ES-I3 (cell line): Measurements from ENCODE around the gene LDB2.
"Not testable (repeated sequence)": the region's sequence is repeated elsewhere in the genome, so short reads cannot be mapped to it uniquely, and the experiment has no call there.

Source experiments
- H3K36me3 ChIP-seq: 2 replicates; pipeline ENCODE4 v1.6.1; 2013; ENCODE audit warnings: mild to moderate bottlenecking, low read length, control low read depth, moderate library complexity; ENCODE audit not compliant: insufficient read depth
- H3K4me1 ChIP-seq: 2 replicates; pipeline ENCODE4 v1.6.1; 2013; ENCODE audit warnings: mild to moderate bottlenecking, control low read depth, low read length; ENCODE audit not compliant: insufficient read depth
- H3K9ac ChIP-seq: 2 replicates; pipeline ENCODE4 v1.6.1; 2013; ENCODE audit warnings: low read depth, mild to moderate bottlenecking, low read length, moderate library complexity
- H3K9me3 ChIP-seq: 2 replicates; pipeline ENCODE4 v1.6.1; 2013; ENCODE audit warnings: mild to moderate bottlenecking, low read length, moderate library complexity; ENCODE audit not compliant: control insufficient read depth, insufficient read depth

Gene LDB2

GRCh38 chr4:16545656-16546055 lies 352.8 kb downstream of the LDB2 start:
- H3K4me1 ChIP-seq = no peaks in the 10 kb centered on the region
- H3K36me3 ChIP-seq = no peaks in the 10 kb centered on the region
- no peaks in the 10 kb centered on the region for H3K9me3 ChIP-seq
- H3K9ac ChIP-seq = no peak overlapping the region

DNA sequence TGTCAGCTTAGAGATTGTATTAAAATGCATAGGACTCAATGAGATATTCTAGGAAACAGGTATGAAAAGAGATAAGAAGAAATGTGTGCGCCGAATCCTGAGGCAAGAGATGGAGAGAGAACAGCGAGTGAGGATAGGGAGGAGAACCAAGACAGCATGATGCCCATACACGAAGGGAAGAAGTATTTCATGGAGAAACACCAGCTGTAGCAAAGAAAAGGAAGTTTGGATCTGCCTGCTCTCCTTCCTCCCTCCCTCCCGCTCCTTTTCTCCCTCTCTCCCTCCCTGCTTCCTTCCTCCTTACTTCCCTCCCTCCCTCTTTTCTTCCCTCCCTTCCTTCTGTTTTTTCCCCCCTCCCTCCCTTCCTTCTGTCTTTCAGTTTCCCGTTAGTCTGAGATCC lies 353.6 kb downstream of the LDB2 start:
- H3K9ac ChIP-seq = no peak overlapping the region
- H3K4me1 ChIP-seq = no peaks in the 10 kb centered on the region
- no peaks in the 10 kb centered on the region for H3K36me3 ChIP-seq
- no peaks in the 10 kb centered on the region for H3K9me3 ChIP-seq

GRCh38 chr4:16544251-16544721 lies 354.2 kb downstream of the LDB2 start:
- no peaks in the 10 kb centered on the region for H3K4me1 ChIP-seq
- no peaks in the 10 kb centered on the region for H3K36me3 ChIP-seq
- no peak overlapping the region for H3K9ac ChIP-seq
- H3K9me3 ChIP-seq = no peaks in the 10 kb centered on the region

GRCh38 chr4:16537926-16538325 lies 360.5 kb downstream of the LDB2 start:
- Histone ChIP-seq H3K9ac (no peak overlapping the region), H3K4me1 (no peaks in the 10 kb centered on the region), H3K9me3 (no peaks in the 10 kb centered on the region), H3K36me3 (no peaks in the 10 kb centered on the region)

DNA sequence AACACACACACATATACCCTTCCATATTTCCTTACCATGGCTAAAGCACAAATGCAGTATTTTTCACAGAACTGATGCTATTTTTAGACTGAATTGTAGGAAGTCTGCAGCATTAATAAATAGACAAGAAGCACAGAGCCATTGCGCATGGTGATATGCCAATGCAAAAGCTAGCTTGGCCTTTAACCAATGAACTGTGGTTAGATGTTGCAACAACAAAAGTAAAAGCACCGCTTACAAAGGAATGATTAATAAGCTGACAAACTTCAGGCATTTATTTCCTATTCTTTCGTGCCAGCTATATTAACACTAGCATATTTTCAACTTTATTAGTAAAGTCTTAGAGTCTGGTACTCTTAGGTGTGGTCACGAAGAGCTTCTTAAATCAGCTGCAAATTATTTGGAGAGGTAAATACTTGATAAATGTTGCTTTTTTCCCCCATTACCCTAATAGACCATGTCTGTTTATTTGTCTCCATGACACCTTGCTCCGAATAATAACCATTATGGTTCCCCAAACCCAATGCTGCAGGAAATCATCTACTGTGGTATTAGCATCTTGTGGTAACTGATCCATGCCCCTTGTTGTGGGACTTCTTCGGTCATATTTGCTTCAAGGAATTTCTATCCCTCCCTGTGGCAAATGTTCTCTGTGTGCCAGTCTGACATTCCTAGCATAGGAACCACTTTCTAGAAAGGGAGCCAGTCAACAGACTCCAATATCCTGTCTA lies 366.0 kb downstream of the LDB2 start:
- no peaks in the 10 kb centered on the region for H3K9me3 ChIP-seq
- no peak overlapping the region for H3K9ac ChIP-seq
- no peaks in the 10 kb centered on the region for H3K36me3 ChIP-seq
- H3K4me1 ChIP-seq = no peaks in the 10 kb centered on the region

DNA sequence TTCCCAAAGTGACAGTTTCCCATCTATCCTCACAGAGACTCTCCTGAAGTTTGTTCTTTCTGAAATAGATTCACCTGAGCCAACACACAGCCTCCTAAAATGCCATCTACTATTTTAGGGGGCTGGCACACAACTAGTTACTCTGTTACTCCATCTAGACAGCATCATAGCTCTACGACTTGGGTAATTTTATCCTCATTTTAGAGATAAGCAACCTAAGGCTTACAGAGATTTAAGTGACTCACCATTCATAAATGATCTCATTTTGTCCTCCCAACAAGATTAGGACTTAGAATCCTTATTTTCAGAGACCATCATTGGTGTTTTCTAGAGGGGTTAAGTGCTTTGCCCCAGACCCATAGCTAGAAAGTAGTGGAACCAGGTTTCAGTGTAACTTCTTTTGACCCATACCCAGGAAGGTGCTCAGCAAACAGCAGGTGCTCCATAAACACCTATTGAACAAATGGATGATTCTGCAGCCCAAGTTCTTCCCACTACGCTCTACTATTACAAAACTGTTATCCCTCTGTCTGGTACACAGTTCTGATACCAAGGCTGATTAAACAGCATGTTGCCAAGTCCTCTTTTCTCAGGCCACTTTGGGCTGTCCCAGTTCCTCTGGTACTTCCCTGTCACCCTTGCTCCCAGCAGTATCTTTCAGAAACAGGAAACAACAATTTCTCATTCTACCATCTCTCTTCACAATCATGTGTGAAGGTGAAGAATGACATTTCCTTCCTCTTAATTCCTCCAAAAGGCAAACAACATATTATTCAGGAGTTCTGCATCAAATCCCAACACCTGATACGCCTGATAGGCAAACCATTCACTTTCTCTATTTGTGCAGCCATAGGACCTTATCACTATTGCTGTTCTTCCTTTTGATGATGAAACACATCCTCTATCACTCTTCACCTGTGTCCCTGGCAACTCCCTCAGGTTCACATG lies 367.5 kb downstream of the LDB2 start:
- no peak overlapping the region for H3K9ac ChIP-seq
- no peaks in the 10 kb centered on the region for H3K9me3 ChIP-seq
- H3K4me1 ChIP-seq = no peaks in the 10 kb centered on the region
- no peaks in the 10 kb centered on the region for H3K36me3 ChIP-seq

- no peaks in the 10 kb centered on the region for H3K9me3 ChIP-seq
- H3K9ac ChIP-seq = no peak overlapping the region
- H3K36me3 ChIP-seq = no peaks in the 10 kb centered on the region
- H3K4me1 ChIP-seq = no peaks in the 10 kb centered on the region
These were observed 373.4 kb downstream of the LDB2 start for GRCh38 chr4:16524911-16525554.

DNA sequence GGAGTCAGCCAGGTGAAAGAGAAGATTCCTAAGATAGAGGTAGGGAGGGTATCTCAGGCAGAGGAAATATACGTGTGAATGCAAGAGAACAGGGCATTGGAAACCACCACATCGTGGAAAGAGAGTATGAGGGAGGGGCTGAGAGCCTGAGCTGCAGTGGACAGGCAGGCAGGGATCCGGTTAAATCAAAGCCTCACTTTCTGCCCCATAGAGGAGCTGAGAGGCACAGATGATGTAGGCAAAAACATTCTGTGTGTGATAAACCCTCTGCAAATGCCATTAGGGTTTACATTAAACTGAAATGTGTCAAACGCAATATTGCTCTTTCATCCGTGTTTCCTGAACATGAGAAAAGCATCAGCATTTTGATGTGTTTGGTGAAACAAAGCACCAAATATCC lies 374.0 kb downstream of the LDB2 start:
- no peaks in the 10 kb centered on the region for H3K4me1 ChIP-seq
- H3K9ac ChIP-seq = no peak overlapping the region
- no peaks in the 10 kb centered on the region for H3K9me3 ChIP-seq
- H3K36me3 ChIP-seq = no peaks in the 10 kb centered on the region

- not testable (repeated sequence) for H3K4me1 ChIP-seq, H3K36me3 ChIP-seq, H3K9ac ChIP-seq, H3K9me3 ChIP-seq
These were observed 374.9 kb downstream of the LDB2 start for GRCh38 chr4:16523526-16523925.

DNA sequence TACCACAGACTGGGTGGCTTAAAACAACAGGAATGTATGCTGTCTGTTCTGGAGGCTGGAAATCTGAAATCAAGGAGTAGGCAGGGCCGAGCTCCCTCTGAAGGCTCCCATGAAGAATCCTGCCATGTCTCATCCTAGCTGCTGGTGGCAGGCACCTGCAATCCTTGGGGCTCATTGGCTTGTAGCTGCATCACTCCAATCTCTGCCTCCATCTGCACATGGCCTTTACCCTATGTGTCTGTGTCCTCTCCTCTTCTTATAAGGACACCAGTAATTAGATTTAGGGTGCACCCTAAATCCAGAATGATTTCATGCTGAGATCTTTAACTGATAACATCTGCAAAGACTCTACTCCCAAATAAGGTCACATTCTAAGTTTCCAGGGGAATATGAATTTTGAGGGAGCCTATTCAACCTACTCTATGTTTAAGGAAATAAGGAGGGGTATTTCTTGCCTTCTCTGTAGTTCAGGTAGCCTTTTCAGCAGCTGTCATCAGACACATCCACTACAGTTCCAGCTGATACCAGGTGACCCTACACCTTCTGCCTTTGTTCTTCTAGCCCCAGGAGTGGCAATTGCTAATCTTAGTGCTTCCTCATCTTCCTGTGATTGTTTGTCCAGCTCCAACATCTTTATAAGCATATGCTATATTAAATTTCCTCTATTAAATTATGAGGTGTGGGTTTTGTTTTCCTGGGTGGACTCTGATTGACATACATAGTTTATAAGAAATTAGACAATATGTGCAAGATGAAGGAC lies 377.1 kb downstream of the LDB2 start:
- H3K9me3 ChIP-seq = no peaks in the 10 kb centered on the region
- no peaks in the 10 kb centered on the region for H3K36me3 ChIP-seq
- no peaks in the 10 kb centered on the region for H3K4me1 ChIP-seq
- no peak overlapping the region for H3K9ac ChIP-seq

GRCh38 chr4:16516796-16517439 lies 381.5 kb downstream of the LDB2 start:
- no peaks in the 10 kb centered on the region; the same call in 1 of the 2 replicates for H3K4me1 ChIP-seq
- H3K9me3 ChIP-seq = no peaks in the 10 kb centered on the region
- H3K9ac ChIP-seq = no peak overlapping the region
- H3K36me3 ChIP-seq = no peaks in the 10 kb centered on the region; the same call in 1 of the 2 replicates

DNA sequence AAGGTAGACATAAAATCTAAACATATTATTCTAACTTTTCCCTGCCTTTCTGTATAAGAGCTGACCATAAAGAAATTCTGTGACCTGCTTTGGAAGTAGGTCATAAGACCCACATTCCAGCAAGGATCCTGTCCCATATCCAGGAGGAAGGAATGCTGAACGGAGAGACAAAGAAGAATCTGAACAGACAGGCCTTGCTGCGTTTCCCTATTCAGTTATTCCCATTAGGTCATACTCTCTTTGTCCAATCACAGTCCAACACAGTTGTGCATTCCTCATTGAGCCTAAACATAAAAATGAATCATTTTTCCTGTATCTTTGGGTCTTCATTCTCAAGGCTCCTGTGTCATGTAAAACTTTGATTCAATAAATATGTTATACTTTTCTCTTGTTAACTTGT lies 384.6 kb downstream of the LDB2 start:
- no peaks in the 10 kb centered on the region; the same call in 1 of the 2 replicates for H3K36me3 ChIP-seq

GRCh38 chr4:16508968-16509367 lies 389.5 kb downstream of the LDB2 start:
- no peaks in the 10 kb centered on the region; the same call in 1 of the 2 replicates for H3K4me1 ChIP-seq
- peaks cover 11% of the 10 kb centered on the region for H3K9me3 ChIP-seq
- H3K36me3 ChIP-seq = no peaks in the 10 kb centered on the region; the same call in 1 of the 2 replicates
- H3K9ac ChIP-seq = no peak overlapping the region

More for the DNA sequence above, 384.6 kb downstream of the LDB2 start:
- Histone ChIP-seq H3K9ac (no peak overlapping the region), H3K9me3 (peaks cover 11% of the 10 kb centered on the region), H3K4me1 (no peaks in the 10 kb centered on the region; the same call in 1 of the 2 replicates)
